IMR-90 (cell line): Measurements from ENCODE around the gene PKD2L1. TPM values are rescaled to one million over a fixed set of nuclear protein-coding genes. Genes with fewer than 3 reads are reported as not detected.

Experiments used
- CHD1 ChIP-seq: IDR thresholded peaks from 2 replicates; pipeline ENCODE4 v1.6.1; 2012; ENCODE audit warnings: low read depth, low read length, improper control_type of control experiment
- USF2 ChIP-seq: fragments of 150-350 bp; IDR thresholded peaks from 2 replicates; pipeline ENCODE4 v1.6.1; 2017; ENCODE audit warnings: mild to moderate bottlenecking, antibody characterized with exemption, low read length, low read depth
- polyA plus RNA-seq, 3 experiments: library from polyadenylated mRNA; depleted of rRNA; stranded (reverse); fragments of >200 nt; gene quantifications; 2 replicates each; pipeline ENCODE4 v1.2.3, GENCODE V29; 2012; ENCODE audit warnings: low replicate concordance in 1 of 3
- total RNA-seq: library from RNA; depleted of rRNA; stranded (reverse); fragments of >200 nt; gene quantifications from 2 replicates; pipeline ENCODE4 v1.2.3, GENCODE V29; 2012

Gene PKD2L1
- total and polyA plus RNA-seq, 2 of the 4 experiments (the other 2 are of a cell fraction) = not detected

GRCh38 chr10:100373298-100374199 lies 43.5 kb upstream of the PKD2L1 start (continued):
- peak; percentile 97 for TF ChIP-seq USF2
- TF ChIP-seq CHD1 = peak; percentile 94
